Thymus (tissue), 11 donors: ENCODE measurements around the gene KRTAP5-1. TPM values are rescaled to one million over a fixed set of nuclear protein-coding genes. Genes with fewer than 3 reads are reported as not detected.

Source experiments
- DNase-seq, 9 donors: peaks; one replicate each; pipeline ENCODE4 v3.0.0-alpha.2; 2013; ENCODE audit warnings: low spot score in 9 of 9, low read depth in 6 of 9, missing footprints in 1 of 9
- H3K27ac ChIP-seq, 2 donors: one replicate each; pipeline ENCODE4 v1.5.1; 2013; ENCODE audit warnings: control low read depth in 1 of 2, low read depth in 1 of 2, low read length in 1 of 2, mild to moderate bottlenecking in 1 of 2, moderate library complexity in 1 of 2
- H3K27me3 ChIP-seq, 2 donors: one replicate each; pipeline ENCODE4 v1.5.1; 2013; ENCODE audit warnings: low read length in 1 of 2; ENCODE audit not compliant: control insufficient read depth in 2 of 2, insufficient read depth in 1 of 2
- H3K36me3 ChIP-seq, 2 donors: one replicate each; pipeline ENCODE4 v1.5.1; 2013; ENCODE audit warnings: low read length in 1 of 2, mild to moderate bottlenecking in 1 of 2, moderate library complexity in 1 of 2; ENCODE audit not compliant: control insufficient read depth in 2 of 2, insufficient read depth in 2 of 2
- H3K4me1 ChIP-seq, 2 donors: one replicate each; pipeline ENCODE4 v1.5.1; 2013; ENCODE audit warnings: low read length in 2 of 2; ENCODE audit not compliant: control insufficient read depth in 2 of 2, insufficient read depth in 2 of 2
- H3K4me3 ChIP-seq, 2 donors: one replicate each; pipeline ENCODE4 v1.5.1; 2013; ENCODE audit warnings: low read length in 2 of 2, control low read depth in 1 of 2, mild to moderate bottlenecking in 1 of 2
- H3K9me3 ChIP-seq, 2 donors: one replicate each; pipeline ENCODE4 v1.5.1; 2013; ENCODE audit warnings: low read length in 1 of 2, mild to moderate bottlenecking in 1 of 2; ENCODE audit not compliant: control insufficient read depth in 2 of 2, insufficient read depth in 1 of 2
- WGBS: extraction: QIAGEN DNeasy Blood & Tissue Kit; methylation state at CpG from one replicate; pipeline ENCODE4 v1.1.7; 2013; 5-methylcytosine and 5-hydroxymethylcytosine counted together
- polyA plus RNA-seq: library from polyadenylated mRNA; stranded (reverse); fragments of 200-250 nt; gene quantifications from one replicate; pipeline ENCODE4 v1.2.3, GENCODE V29; 2013
- total RNA-seq: library from RNA; stranded (reverse); fragments of 120-200 nt; gene quantifications from one replicate; pipeline ENCODE4 v1.2.4, GENCODE V29; 2013
- donor health status: healthy.

Gene KRTAP5-1
- total and polyA plus RNA-seq, 2 donors, result not detected

- no peaks in the 10 kb centered on the region for H3K4me1 ChIP-seq
- no peak overlapping the region for H3K27ac ChIP-seq
- 80% methylated on average over 13 of the region's 13 CpGs for whole genome bisulfite sequencing
- H3K9me3 ChIP-seq, result peaks cover 0 to 1% of the 10 kb centered on the region in 2 donors
- peaks cover 36 to 71% of the 10 kb centered on the region in 2 donors for H3K27me3 ChIP-seq
- no peak for DNase-seq
- no peaks in the 10 kb centered on the region for H3K36me3 ChIP-seq
- H3K4me3 ChIP-seq, result no peak overlapping the region
Measured at GRCh38 chr11:1554981-1555712, 29.9 kb downstream of the KRTAP5-1 start.

DNA sequence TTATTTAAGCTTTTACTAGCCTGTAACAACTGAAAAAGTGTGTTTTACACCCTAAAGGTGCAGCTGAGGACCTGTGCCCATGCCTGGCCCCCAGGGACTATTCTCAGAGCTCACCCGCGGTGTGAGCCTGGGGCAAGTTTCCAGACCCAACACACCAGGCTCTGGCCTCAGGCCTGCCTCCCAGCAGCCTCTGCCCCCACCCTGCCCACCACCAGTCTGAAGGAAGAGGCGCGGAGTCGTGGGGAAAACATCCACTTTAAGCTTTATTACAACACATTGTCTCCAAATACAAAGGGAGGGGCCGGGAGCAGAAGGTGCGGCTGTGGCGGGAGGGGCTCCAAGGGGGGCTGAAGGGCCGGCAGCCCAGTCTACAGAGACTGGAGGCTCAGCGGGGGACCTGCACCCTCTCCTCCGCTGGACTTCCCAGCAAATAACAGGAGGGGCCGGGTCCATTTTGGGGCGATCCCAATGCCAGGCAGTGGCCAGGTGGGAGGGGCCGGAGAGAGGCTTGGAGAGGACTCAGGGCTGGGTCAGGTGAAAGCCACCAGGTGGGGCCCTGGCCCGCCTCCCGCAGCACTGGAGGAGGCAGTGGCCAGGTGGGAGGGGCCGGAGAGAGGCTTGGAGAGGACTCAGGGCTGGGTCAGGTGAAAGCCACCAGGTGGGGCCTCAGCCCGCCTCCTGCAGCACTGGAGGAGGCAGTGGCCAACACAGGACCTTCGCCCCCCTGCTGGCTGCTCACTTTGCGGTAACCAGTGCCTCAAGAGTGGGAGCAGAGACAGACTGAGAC lies 31.1 kb downstream of the KRTAP5-1 start:
- Histone ChIP-seq H3K9me3 (peaks cover 0 to 1% of the 10 kb centered on the region in 2 donors), H3K27me3 (peaks cover 45 to 73% of the 10 kb centered on the region in 2 donors), H3K36me3 (no peaks in the 10 kb centered on the region), H3K4me1 (no peaks in the 10 kb centered on the region), H3K27ac (no peak overlapping the region), H3K4me3 (no peak overlapping the region)
- WGBS, result 58% methylated on average over 20 of the region's 20 CpGs
- DNase-seq, result no peak

DNA sequence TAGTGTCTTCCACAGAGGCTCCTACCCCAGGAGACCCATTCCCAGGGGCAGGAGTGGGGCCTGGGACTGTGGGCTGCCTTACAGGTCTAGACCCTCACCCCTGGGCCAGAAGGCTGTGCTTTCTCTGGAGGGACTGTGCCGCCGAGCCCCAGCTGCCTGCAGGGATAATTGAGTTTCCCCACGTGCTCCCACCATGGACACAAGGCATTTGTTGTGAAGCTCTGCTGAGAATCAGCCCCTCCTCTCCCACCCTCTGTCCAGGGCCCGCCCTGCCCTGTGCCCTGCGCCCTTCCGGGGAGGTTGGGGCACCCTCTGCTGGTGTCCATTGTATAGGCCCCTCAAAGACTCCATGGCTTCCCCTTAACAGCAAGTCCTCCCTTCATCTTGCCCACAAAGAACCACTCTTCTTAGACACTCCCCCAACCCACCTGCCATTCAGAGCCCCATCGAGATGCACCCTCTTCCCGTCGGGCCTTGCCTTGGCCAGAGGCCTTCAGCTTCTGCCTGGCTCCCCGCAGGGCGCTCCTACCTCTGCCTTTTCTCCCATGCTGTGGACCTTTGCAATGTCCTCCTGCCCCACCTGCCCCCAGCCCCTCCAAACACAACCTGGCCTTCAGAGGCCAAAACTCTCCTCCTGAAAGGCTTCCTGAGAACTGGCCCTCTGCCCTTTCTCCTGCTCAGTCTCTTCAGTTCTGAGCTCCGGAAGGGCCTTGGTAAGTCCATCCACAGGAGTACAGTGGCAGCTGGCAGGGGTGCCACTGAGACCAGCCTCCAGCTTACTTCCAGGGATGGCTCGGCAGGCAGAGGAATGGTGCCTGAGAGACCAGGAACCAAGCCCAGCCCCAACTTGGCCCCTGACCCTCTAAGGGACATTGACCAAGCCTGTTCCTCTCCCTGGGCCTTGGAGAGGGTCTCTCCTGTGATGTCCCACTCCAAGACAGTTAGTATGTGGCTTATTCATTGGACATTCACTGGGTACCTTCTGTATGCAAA lies 35.4 kb downstream of the KRTAP5-1 start:
- DNase-seq, result no peak
- H3K27ac ChIP-seq, result no peak overlapping the region
- H3K36me3 ChIP-seq, result no peaks in the 10 kb centered on the region
- peaks cover 49 to 79% of the 10 kb centered on the region in 2 donors for H3K27me3 ChIP-seq
- H3K9me3 ChIP-seq, result peaks cover 0 to 1% of the 10 kb centered on the region in 2 donors
- 83% methylated on average over 13 of the region's 13 CpGs for WGBS
- H3K4me3 ChIP-seq, result no peak overlapping the region
- H3K4me1 ChIP-seq, result peaks cover 0 to 3% of the 10 kb centered on the region in 2 donors

DNA sequence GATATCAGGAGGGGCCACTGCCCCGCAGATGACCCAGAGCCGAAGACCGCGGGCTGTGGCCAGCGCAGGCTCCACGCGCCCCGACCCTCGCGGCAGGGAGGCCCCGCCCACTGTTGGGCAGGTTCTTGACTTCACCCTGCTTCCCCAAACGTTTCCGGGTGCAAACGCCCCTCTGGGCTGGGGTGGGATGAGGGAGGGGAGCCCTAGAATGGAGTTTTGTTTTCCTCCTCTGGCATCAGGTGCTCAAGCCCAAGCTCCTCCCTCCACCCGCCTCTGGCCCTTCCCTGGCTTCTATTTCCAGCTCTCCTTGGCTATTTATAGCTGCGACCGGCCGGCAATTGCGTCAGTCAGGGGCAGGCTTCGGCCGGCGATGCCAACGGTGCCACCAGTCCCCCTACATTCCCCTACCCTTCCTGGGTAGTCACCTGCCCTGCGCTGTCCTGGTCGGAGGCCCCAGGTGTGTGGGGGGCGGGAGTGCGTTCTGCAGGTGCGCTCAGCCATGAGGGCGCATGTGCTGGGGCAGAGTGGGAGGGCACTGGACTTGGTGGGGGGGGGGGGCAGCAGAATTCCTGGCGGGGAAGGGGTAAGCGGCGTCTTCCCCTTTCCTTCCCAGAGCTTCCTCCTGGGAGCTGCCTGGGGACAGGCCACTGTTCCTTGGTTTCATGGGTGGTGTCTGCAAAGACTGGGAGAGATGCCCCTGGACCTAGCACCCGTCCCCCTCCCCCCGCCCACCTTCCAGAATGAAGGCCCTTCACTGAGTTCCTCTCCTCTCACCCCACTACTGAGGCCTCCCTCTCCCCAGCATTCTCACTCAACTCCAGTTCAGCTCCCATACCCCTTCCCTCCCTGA lies 36.6 kb downstream of the KRTAP5-1 start:
- no peak for DNase-seq
- WGBS, result 20% methylated on average over 34 of the region's 34 CpGs
- Histone ChIP-seq H3K27me3 (peaks cover 59 to 79% of the 10 kb centered on the region in 2 donors), H3K27ac (no peak overlapping the region), H3K36me3 (no peaks in the 10 kb centered on the region), H3K9me3 (peaks cover 0 to 2% of the 10 kb centered on the region in 2 donors), H3K4me1 (peaks cover 0 to 3% of the 10 kb centered on the region in 2 donors), H3K4me3 (no peak overlapping the region)

DNA sequence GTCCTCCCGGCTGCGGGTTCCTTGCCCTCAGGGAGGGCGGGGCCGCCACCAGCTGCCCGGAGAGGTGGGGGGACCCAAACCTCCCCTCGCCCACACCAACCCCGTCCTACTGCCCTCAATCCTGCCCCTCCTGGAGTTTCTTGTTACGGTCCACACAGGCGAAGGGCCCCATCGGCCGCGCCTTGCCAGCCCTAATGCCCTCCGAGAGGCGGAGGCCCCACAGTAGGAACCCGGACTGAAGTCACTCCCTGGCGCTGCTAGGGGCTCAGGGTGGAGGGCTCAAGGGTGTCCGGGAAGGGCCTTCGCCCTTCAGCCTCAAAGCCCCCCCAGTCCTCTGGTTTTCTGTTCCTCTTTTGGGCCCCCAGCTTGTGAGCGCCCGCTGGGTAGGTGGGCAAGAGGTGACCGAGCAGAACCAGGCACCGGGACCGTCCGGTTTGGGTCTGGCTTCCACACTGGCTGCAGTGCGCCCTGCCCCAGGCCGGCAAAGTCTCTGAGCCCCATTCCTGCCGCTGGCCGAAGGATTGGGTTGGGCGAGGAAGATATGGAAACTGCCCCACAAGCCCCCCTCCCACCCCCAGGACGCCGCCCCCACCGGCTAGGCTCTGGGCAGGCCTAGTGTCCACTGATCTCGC lies 37.5 kb downstream of the KRTAP5-1 start:
- Histone ChIP-seq H3K36me3 (no peaks in the 10 kb centered on the region), H3K27ac (no peak overlapping the region), H3K9me3 (peaks cover 0 to 1% of the 10 kb centered on the region in 2 donors), H3K27me3 (peaks cover 59 to 74% of the 10 kb centered on the region in 2 donors), H3K4me1 (peaks cover 0 to 3% of the 10 kb centered on the region in 2 donors), H3K4me3 (peak overlapping the region in 1 of 2 donors; percentile 37)
- DNase-seq, result no peak
- 11% methylated on average over 33 of the region's 33 CpGs for WGBS

DNA sequence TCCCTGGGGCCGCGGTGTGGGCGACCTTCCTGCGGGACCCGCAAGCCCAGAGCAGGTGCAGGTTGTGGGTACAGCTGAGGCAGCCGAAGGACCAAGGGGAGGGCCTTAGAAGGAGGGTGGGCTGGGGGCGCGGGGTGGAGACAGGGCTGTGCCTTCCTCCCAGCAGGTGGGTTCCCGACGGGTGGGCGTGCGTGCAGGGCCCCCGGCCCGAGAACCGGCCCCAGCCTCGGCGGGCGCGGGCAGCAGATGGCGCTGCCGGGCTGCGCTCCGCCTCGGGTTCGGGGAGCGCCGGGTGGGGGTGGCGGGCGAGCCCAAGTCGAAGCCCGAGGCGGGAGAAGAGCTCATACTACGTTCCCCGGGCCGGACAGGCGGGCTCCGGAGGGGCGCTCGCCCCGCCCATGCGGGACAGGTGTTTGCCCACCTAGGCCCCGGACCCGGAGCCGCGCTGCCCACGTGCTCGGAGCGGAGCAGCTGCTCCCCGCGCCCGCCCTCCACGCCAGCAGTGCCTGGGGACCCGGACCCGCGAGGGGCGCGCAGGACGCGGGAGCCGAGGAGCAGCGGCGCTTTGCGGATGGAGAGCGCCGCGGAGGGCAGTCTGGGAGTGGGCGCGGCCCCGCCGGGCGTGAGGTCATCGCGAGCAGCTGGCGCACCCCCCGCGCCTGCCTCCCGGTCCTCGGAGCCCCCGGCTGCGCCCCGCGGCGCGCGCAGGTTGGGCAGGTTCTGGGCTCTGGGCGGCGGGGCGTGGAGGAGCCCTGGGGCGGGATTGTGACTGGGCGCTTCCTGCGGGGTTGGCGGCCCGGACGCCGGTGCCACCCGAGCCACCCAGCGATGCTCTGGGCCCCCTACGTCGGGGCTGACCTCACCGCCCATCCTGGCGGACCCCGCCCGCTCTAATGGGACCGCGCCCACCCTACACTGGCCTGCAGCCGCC lies 38.3 kb downstream of the KRTAP5-1 start:
- peak in 3 of 9 donors; percentile 26 to 41 (median 26) for DNase-seq
- H3K27me3 ChIP-seq, result peaks cover 59 to 76% of the 10 kb centered on the region in 2 donors
- peaks cover 0 to 1% of the 10 kb centered on the region in 2 donors for H3K9me3 ChIP-seq
- H3K4me3 ChIP-seq, result peak overlapping the region in 1 of 2 donors; percentile 37
- H3K4me1 ChIP-seq, result peaks cover 0 to 3% of the 10 kb centered on the region in 2 donors
- no peak overlapping the region for H3K27ac ChIP-seq
- 2% methylated on average over 106 of the region's 106 CpGs for WGBS
- H3K36me3 ChIP-seq, result no peaks in the 10 kb centered on the region

- H3K9me3 ChIP-seq, result peaks cover 0 to 1% of the 10 kb centered on the region in 2 donors
- H3K4me3 ChIP-seq, result no peak overlapping the region
- no peak overlapping the region for H3K27ac ChIP-seq
- H3K27me3 ChIP-seq, result peaks cover 59 to 83% of the 10 kb centered on the region in 2 donors
- no peaks in the 10 kb centered on the region for H3K36me3 ChIP-seq
- H3K4me1 ChIP-seq, result peaks cover 0 to 3% of the 10 kb centered on the region in 2 donors
- 19% methylated on average over 18 of the region's 18 CpGs for WGBS
- DNase-seq, result no peak
Measured at GRCh38 chr11:1546077-1546535, 39.0 kb downstream of the KRTAP5-1 start.
